Activated T-helper 1 cell treated with anti-CD3 and anti-CD28 coated beads, Interleukin-2, amount 50 U/mL, for 16 hours (primary cell): ENCODE results near the gene CPNE6.
A peak's percentile ranks its signal among the peaks of the same experiment; 100 is the strongest.

Experiments
- DNase-seq, 2 donors: peaks; one replicate each; pipeline ENCODE4 v3.0.0-alpha.2; 2020; ENCODE audit warnings: low read depth in 1 of 2, low spot score in 1 of 2

Gene CPNE6

DNA sequence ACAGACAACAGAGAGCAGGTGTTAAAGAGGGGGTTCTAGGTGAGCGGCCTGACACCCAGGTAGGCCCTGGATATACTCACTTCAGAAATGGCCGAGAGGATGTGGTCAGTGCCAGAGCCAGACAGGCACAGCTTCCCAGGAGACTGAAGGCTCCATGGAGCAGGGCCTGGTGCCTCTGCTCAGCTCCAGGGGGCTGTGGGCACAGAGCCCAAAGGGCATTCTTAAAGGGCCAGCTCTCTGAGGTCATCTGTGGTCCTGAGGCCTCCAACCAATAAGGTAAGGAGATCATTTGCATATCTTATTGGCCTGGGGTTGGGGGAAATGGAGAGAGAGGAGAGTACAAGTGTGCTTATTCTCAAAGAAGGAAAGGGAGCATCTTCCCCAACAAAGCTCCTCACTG lies 13.1 kb downstream of the CPNE6 start:
- no peak for DNase-seq

DNA sequence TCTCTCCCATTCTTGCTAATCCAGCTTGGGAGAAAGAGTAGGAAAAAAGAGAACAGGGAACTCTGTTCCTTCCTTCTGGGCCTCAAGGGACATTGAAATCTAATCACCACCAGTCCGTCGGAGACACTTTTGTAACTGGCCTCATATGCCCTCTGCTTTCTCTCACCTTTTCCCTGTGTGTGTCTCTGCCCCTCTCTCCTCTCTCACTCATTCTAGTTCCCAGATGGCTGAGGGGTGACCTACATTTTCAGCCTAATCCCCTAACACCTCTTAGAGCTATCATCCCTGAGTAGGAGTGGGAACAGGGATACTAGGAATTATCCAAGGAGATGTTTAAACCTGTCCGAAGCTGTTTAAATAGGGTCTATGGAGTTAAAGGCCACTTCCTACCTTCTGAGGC lies 13.9 kb downstream of the CPNE6 start:
- no peak for DNase-seq

DNA sequence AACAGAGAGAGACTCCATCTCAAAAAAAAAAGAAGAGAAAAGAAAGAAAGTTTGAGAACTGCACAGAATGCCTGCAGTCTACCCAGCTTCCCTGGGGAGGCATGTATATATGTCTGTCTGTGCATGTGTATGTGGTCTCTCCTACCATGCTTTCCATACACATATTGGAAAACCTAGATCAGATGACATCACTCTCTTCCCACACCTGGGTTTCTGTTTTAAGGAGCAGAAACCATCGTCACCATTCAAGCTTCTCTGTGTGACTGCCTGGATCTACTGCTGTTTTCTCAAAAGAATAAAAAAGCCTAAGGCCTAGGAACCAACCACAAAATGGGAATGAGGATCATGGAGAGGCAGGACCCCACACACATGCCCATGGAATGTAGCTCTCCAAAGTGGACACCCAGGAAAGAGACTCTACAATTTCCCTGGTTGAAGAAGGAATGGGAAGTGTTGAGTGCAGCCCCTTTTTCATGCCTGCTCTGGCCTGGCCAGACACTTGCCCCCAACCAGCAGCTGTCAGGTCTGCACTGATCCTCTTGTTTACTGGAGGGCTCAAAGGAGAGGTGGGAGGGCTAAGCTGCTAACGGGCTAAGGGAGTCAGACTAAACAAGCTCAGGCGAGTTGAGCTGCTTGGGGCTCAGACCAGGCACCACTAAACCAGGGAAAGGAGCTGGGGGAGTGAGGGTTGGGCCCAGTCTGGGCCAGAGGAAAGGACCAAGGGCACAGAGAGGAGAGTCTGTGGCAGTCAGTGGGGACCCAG lies 15.0 kb downstream of the CPNE6 start:
- no peak for DNase-seq

DNA sequence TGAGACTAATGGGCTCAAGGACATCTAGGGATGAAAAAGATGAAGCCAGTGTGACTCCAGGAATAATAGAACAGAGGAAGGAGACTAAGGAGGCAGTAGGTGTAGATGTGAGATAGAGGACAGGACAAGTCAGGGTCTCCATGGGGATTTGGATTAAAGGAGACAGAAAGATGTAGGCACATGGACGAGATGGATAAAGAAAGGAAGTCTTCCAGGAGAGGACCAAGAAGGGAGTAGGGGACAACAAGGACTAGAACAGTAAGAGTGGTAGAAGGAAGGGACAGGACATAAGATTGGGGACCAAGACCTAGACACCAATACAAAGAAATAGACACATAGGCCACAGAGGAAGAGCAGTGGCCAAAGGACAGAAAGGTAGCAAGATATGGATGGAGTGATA lies 15.6 kb downstream of the CPNE6 start:
- no peak for DNase-seq

DNA sequence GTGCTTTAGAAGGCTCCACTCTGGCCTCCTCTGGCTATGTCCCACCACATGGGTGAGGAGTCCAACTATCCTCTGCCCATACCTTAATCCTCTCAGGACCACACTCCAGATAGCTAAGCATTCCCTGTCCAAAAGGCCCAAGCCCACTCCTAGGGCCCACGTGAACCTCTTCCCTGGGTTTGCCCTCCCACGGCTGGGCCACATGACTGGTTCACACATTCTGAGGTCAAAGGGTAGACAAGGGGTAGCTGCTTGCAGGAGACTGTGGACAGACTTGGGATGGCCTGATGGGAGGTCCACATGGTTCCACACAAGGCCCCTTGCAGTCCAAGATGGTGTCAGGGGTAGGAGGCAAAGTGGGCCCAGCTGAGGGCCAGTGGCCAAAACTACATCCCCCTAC lies 16.7 kb downstream of the CPNE6 start:
- no peak for DNase-seq

DNA sequence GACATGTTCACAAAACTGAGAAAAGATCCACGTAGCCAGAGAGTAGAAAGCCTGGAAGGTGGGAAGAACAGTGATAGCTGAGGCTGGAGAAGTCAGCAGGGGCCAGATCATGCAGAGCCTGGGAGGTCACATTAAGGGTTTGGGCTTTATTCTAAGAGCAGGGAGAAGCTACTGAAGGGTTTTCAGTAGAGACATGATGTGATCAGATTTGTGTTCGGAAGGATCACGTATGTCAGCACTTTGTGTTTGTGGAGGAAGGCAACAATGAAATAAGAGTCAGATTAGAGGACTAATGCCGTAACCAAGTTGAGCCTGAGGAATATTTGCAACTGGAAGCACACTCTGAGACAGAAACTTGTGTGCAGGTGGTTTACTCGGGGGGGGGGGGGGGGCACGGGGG lies 18.5 kb downstream of the CPNE6 start:
- no peak for DNase-seq

DNA sequence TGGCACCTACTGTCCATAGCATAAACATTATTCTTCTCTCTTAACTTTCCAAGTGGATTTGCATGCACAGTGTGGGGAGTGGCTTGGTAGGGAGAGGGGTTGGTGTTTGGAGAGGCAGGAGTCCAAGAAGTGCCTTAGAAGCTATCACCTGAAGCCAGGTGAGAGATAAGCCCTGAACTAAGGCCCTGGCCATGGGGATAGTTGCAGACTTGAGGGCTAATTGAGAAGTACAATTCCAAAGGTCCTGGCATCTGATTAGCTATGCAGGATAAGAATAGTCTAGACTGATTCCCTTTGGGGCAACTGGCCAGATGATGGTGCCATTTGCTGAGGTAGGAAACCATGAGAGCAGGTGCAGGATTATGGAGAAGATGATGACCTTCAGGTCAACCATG lies 20.7 kb downstream of the CPNE6 start:
- DNase-seq: no peak

DNA sequence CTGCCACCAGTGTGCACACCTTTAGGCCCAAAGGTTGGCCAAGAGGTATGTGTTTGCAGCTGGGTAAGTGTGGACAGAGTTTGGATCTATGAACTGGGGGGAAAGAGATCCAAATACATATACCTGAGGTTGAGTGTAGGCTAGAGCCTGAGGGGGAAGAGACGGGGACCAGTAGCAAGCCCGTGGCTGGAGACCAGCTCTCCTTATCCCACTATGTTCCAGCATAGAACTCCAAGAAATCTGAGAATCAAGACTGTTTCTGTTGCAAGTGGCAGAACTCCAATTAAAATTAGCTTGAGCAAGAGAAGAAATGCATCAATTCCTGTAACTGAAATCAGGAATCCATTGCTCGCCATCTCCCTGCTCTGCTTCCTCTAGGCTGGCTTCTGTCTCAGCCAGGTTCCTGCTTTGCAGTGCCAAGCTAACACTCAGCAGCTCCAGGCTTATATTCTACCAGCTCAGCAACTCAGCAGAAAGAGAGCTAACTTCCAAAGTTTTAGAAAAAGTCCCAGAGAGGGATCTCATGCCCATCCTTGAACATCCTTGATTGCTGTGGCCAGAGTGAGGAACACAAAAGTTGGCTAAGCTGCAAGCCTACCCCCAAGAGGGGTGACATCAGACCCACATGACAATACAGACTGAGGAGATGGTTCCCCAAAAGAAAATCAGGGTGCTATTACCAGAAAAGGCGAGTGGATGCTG lies 21.3 kb downstream of the CPNE6 start:
- no peak for DNase-seq

DNA sequence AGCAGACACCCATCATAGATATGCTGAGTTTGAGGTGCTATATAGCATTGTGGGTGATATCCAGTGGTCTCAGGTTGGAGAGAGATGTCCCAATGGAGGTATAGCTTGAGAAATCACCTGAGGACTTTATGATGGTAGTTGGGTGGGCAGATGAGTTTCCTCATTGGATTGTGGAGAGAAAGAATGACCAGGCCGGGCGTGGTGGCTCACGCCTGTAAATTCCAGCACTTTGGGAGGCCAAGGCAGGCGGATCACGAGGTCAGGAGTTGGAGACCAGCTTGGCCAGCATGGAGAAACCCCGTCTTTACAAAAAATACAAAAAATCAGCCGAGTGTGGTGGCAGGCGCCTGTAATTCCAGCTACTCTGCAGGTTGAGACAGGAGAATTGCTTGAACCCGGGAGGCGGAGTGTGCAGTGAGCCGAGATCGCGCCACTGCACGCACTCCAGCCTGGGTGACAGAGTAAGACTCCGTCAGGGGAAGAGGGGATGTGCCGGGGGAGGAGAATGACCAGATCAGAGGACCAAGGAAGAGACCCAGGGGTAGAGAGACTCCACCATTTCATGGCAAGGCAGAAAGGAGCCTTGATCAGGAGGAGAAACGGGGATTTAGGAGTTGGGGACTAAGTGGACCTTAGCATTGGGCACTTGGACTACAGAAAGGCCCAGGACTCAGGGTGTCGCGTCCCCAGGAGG lies 22.0 kb downstream of the CPNE6 start:
- DNase-seq: no peak

DNA sequence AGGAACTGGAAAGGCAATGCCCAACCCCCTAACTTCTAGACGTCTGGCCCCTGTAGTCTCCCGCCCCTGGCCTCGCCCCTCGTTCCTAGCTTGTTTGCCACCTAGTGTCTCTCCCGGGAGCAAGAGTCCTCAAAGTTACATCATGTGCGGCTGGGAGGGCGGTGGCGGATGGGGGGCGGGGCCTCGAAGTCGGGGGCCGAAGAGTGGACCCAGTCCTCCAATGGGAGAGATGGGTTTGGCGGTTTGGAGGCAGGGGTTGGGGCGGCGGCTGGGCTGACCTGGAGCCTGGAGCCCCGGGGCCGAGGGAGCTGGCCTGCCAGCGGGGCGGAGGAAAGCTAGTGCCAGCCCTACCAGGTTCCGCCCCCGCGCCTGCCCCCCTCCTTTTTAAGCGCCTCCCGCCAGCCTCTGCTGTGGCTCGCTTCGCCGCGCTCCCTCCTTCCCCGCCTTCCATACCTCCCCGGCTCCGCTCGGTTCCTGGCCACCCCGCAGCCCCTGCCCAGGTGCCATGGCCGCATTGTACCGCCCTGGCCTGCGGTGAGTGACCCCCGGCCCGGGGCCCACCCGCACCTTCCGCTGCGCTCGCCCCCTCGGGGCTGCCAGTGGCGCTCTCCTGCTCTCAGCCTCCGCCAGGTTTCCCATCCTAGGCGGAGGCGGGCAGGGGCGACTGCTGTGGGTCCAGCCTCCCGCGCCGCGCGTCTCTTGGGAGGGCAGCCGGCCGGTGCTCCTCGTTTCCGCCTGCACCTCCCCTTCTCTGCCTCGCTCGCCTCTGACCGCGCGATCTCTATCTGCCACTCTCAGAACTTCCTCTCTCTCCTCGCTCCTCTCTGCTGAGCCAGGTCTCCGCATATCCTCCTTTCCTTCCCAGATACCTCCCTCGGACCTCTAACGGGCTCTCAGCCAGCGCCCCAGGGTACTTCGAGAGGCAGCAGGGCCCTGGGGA lies 22.8 kb downstream of the CPNE6 start, which contains the start of gene PCK2:
TSS of gene PCK2 (plus strand) at position 411 of the 940 bp plus-strand sequence. CDS start at position 506, 95 bp downstream.
- DNase-seq: peak; percentile 42 to 82

DNA sequence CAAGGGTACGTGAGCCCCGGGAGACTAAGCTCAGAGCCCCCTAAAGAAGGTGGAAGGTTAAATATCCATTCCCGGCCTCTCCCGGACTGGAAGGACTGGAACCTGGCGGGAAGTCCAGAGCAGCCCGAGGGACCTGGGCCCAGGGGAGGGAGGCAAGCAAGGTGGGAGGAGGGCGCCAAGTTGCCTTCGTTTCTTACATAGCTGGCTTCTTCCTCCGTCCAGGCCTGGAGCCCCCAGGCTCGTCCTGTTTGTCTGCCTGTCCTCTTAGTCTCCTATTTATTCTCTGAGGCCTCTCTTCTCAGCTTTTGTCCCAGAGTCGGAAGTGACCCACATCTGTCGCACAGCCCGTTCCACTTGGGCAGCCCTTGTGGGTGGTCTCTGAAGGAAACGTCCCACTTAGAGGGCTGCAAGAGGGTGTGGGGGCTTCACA lies 23.5 kb downstream of the CPNE6 start:
- no peak for DNase-seq

DNA sequence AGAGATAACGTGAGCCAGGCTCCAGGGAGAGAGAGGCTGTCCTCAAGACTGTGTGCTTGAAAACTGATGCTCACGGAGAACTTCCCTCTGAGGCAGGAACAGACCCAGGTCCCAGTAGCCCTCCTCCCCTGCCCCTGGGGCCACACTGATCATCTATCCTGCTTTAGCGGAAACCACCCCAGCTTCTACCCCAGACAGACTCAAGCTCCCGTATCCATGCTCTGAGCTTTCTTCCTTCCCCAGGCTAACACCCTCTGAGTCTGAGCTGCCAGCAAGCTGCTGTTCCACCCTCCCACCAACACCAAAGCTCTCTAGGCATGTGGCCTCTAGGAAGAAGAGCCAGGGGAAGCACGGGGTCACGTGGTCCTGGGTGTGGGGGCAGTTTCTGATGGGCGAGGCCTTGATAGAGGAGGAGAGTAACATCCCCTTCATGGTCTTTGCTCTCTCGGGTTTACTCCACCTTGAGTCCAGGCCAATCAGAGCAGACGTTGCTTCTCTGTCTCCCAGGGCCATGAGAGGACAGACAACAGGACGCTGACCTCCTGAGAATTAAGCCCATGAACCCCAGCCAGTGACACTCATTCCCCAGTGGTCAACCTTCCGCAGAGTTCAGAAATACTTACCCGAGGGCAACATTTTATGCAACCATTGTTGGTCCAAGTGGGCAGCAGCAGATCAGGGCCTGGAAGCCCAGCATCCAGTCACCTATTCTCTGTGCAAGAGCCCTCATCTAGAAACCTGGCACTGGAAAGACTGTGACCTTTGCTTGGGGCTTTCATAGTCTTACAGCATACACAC lies 24.1 kb downstream of the CPNE6 start:
- DNase-seq: peak in 1 of 2 donors; percentile 36

DNA sequence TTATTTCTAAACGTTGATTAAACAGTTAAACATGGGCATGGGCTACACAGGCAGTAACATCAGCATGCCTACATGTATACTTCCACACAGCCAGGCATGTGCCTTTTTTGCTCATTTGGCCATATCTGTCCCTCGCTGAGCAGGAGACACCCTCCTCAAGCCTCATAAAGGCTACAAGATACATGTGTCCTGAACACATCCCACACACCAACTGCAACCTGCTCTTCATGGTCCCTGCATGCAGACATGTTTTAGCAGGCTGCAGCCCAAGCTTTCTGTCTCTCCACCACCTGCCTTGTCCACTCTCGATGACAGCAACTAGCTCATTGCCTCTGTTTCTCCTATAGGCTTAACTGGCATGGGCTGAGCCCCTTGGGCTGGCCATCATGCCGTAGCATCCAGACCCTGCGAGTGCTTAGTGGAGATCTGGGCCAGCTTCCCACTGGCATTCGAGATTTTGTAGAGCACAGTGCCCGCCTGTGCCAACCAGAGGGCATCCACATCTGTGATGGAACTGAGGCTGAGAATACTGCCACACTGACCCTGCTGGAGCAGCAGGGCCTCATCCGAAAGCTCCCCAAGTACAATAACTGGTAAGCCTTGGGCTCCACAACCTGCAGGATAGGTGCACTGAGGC lies 25.3 kb downstream of the CPNE6 start:
- DNase-seq: no peak

DNA sequence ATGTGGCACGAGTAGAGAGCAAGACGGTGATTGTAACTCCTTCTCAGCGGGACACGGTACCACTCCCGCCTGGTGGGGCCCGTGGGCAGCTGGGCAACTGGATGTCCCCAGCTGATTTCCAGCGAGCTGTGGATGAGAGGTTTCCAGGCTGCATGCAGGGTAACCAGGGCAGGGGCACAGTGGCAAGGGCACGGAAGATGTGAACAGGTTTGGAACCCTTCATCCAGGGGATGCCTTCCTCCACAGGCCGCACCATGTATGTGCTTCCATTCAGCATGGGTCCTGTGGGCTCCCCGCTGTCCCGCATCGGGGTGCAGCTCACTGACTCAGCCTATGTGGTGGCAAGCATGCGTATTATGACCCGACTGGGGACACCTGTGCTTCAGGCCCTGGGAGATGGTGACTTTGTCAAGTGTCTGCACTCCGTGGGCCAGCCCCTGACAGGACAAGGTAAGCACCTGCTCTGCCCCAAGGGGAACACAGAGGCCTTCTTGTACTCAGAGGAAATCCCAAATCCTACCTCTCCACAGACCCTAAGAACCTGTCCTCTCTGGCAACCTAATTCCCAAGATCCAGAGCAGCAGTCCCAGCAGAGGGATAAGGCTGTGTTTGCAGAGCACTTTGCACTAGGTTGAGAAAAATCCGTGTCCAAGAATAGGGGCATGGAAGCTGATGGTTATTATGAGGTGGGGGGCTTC lies 27.0 kb downstream of the CPNE6 start:
- DNase-seq: no peak

DNA sequence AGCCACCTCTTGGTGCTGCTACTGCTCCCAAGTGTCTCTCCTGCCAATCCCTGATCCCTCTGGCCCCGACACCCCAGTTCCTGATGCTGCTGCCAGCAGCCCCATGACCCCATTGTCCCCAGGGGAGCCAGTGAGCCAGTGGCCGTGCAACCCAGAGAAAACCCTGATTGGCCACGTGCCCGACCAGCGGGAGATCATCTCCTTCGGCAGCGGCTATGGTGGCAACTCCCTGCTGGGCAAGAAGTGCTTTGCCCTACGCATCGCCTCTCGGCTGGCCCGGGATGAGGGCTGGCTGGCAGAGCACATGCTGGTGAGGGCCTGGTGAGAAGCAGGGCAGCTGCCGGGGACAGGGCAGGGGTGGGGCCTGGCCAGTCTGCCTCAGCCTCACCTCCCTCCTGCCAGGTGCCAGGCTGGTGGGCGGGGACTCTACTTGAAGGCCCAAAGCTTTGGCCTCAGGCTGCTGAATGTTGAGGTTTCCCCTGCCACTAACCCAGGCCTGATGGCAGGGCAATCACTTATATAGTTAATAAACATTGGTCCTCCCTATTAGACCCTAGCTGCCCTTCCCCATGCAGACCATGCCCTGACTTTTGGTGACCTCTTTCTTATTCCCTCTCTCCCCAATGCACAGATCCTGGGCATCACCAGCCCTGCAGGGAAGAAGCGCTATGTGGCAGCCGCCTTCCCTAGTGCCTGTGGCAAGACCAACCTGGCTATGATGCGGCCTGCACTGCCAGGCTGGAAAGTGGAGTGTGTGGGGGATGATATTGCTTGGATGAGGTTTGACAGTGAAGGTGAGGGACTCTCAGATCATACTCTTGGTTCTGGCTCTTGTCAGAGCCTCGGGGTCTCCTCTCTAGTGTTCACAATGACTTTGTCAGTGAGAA lies 27.8 kb downstream of the CPNE6 start:
- DNase-seq: no peak

DNA sequence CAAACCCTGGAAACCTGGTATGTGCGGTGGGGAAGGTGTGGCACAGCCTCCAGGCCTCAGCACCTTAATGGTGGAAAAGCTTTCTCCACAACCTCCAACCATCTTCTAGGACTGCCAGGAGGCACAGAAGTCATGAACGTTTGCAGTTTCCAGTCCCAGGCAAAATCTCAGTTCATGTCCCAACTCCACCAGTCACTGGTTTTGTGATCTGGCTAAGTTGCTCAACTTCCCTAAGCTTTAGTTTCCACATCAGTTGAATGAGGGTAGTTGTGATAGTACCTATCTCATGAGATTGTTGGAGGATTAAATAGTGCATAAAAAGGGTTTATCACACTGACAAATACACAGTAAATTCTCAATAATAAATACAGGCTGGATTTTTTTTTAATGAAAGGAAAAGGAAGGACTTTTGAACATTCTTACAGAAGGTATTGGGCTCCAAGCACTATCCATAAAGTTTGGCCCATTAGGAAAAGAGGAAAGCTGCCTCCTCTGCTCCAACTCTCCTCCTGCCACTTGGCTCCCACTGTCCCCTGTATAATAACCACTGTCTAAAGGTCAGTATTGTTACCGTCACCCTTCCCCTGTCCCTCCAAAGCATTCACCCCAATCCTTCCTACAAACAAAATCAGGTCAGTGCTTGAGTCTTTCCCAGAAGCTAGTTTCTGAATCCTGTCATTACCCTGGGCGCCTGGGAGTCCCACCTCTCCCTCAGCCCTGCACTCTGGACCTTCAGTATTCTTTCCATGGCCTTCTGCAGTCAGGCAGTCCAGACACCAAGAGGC lies 29.0 kb downstream of the CPNE6 start:
- DNase-seq: no peak

DNA sequence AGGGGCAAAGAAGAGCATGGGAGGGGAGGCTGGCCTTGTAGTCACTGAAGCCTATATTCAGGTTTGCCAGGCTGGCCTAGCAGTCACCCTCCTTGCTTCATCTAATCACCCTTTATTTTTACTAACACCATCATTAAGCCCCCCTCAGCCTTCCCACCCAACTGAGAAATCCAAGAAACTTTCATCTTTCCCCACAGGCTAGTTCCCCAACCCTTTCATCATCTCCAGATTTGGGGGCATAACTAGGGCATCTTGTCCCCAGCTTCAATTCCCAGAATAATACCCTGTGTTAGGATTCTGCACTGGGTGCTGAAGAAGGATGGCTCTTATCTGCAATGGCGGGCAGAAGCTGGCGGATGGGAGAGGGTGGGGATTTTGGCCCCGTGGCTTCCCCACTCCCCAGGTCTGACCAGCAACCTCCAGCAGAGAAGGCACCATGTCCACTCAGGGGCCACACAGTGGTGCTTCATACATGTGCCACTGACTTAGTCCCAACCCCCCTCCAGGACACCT lies 29.7 kb downstream of the CPNE6 start:
- DNase-seq: no peak
